Epithelial cell of proximal tubule (primary cell): Measurements from ENCODE around the gene KCNJ11. TPM values are rescaled to one million over a fixed set of nuclear protein-coding genes. Genes with fewer than 3 reads are reported as not detected.

Experiments
- DNase-seq: peaks from one replicate; pipeline ENCODE4 v3.0.0-alpha.2; 2011; ENCODE audit warnings: low read depth
- H3K4me3 ChIP-seq: 2 replicates; pipeline ENCODE4 v1.5.1; 2011; ENCODE audit warnings: low read depth, mild to moderate bottlenecking, low read length
- CTCF ChIP-seq: conservative IDR thresholded peaks from 2 replicates; pipeline ENCODE4 v1.5.1; 2012; ENCODE audit warnings: low read depth, mild to moderate bottlenecking, low read length
- total RNA-seq: library from RNA; depleted of rRNA; stranded (reverse); fragments of >200 nt; gene quantifications from 2 replicates; pipeline ENCODE4 v1.2.3, GENCODE V29; 2015

KCNJ11 gene
- total RNA-seq, 1 donor from 2014 or later, result 0.63 TPM

- H3K4me3 ChIP-seq, result no peak overlapping the region
- no peak for TF ChIP-seq CTCF
Measured at GRCh38 chr11:17397311-17398002, 9.0 kb upstream of the KCNJ11 start.

GRCh38 chr11:17396598-17397310 is 8.3 kb upstream of the KCNJ11 start:
- no peak for TF ChIP-seq CTCF
- no peak overlapping the region for H3K4me3 ChIP-seq
- DNase-seq, result no peak

More at GRCh38 chr11:17397311-17398002, 9.0 kb upstream of the KCNJ11 start:
- DNase-seq, result no peak

- no peak for TF ChIP-seq CTCF
- no peak overlapping the region for H3K4me3 ChIP-seq
- no peak for DNase-seq
Measured at GRCh38 chr11:17395978-17396377, 7.5 kb upstream of the KCNJ11 start.

GRCh38 chr11:17395554-17395961 is 7.1 kb upstream of the KCNJ11 start:
- no peak for TF ChIP-seq CTCF
- DNase-seq, result no peak
- H3K4me3 ChIP-seq, result no peak overlapping the region

GRCh38 chr11:17394743-17395390 is 6.4 kb upstream of the KCNJ11 start:
- peak; percentile 15 for TF ChIP-seq CTCF
- DNase-seq, result no peak
- H3K4me3 ChIP-seq, result no peak overlapping the region

- no peak overlapping the region for H3K4me3 ChIP-seq
- DNase-seq, result no peak
- TF ChIP-seq CTCF, result no peak
Measured at GRCh38 chr11:17393472-17393871, 5.0 kb upstream of the KCNJ11 start.
